Suprapubic skin (tissue), 4 donors: ENCODE results near the gene GDAP1L1. TPM values are rescaled to one million over a fixed set of nuclear protein-coding genes. Genes with fewer than 3 reads are reported as not detected.

Experiments
- DNase-seq, 2 donors: peaks; one replicate each; pipeline ENCODE4 v3.0.0-alpha.2; 2019; ENCODE audit warnings: low spot score in 2 of 2
- H3K27ac ChIP-seq: fragments of 200-600 bp; sonication (generic); one replicate; pipeline ENCODE4 v1.5.1; 2019
- H3K27me3 ChIP-seq: fragments of 200-600 bp; sonication (generic); one replicate; pipeline ENCODE4 v1.5.1; 2019
- H3K36me3 ChIP-seq: fragments of 200-600 bp; sonication (generic); one replicate; pipeline ENCODE4 v1.5.1; 2019
- H3K4me1 ChIP-seq: fragments of 200-600 bp; sonication (generic); one replicate; pipeline ENCODE4 v1.5.1; 2019
- H3K4me3 ChIP-seq: fragments of 200-600 bp; sonication (generic); one replicate; pipeline ENCODE4 v1.5.1; 2019; ENCODE audit warnings: mild to moderate bottlenecking
- H3K9me3 ChIP-seq: fragments of 200-600 bp; sonication (generic); one replicate; pipeline ENCODE4 v1.5.1; 2019
- CTCF ChIP-seq, 2 donors: fragments of 200-600 bp in 1 of 2; fragments of 450-650 bp in 1 of 2; sonication (generic) in 1 of 2; IDR thresholded peaks; one replicate each; pipeline ENCODE4 v1.5.1; 2016 to 2019; ENCODE audit warnings: antibody characterized with exemption in 2 of 2, mild to moderate bottlenecking in 1 of 2, moderate library complexity in 1 of 2
- EP300 ChIP-seq: sonication (generic); formaldehyde crosslinking; IDR thresholded peaks from one replicate; pipeline ENCODE4 v1.6.1; 2017; ENCODE audit warnings: antibody characterized with exemption
- POLR2A ChIP-seq, 2 donors: fragments of 450-650 bp; IDR thresholded peaks; one replicate each; pipeline ENCODE4 v1.6.1; 2017; ENCODE audit warnings: antibody characterized with exemption in 2 of 2, mild to moderate bottlenecking in 2 of 2, moderate library complexity in 2 of 2
- POLR2AphosphoS5 ChIP-seq, 3 donors: sonication (generic); formaldehyde crosslinking; IDR thresholded peaks; one replicate each; pipeline ENCODE4 v1.6.1; 2017; ENCODE audit warnings: antibody characterized with exemption in 3 of 3
- WGBS: methylation state at CpG from one replicate; pipeline ENCODE4 v1.1.5; 2018; 5-methylcytosine and 5-hydroxymethylcytosine counted together
- total RNA-seq, 4 donors: library from RNA; depleted of rRNA; stranded (reverse); fragments of >200 nt; gene quantifications; one replicate each; pipeline ENCODE4 v1.1.0, GENCODE V29; 2016

GDAP1L1 gene
- total RNA-seq, 4 donors from 2014 or later: not detected

DNA sequence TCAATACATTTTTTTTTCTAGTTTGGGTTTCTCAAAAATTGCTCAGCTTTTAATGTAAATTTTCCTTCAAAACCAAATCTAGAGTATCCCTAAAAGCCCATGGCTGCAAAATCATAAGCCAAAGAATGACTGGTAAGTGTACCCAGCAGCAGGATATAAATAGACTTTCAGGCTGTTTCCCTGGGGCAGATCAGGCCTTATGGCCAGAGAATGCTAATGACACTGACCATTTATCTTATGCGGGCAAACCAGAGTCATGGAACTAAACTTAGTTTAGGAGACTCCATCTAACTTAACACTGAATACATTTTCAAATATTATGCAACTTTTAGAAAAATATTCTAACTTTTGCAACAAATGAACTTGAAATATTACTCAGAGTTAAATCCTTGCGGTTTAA, 43.9 kb upstream of the GDAP1L1 start:
- 68% methylated on average over 2 of the region's 2 CpGs for WGBS
- DNase-seq: no peak
- Histone ChIP-seq H3K4me3 (no peak overlapping the region), H3K36me3 (peaks cover 53% of the 10 kb centered on the region), H3K27ac (no peak overlapping the region), H3K9me3 (no peaks in the 10 kb centered on the region), H3K27me3 (no peaks in the 10 kb centered on the region), H3K4me1 (peaks cover 47% of the 10 kb centered on the region)
- TF ChIP-seq EP300 (no peak), POLR2AphosphoS5 (IDR thresholded peaks at IDR 0.05) (no peak), POLR2A (IDR thresholded peaks at IDR 0.05) (no peak), CTCF (IDR thresholded peaks at IDR 0.05) (no peak)

GRCh38 chr20:44204156-44204831, 42.8 kb upstream of the GDAP1L1 start:
- H3K27ac ChIP-seq: peak overlapping the region; percentile 55
- no peak for TF ChIP-seq POLR2AphosphoS5 (IDR thresholded peaks at IDR 0.05)
- no peak for TF ChIP-seq EP300
- no peak for TF ChIP-seq POLR2A (IDR thresholded peaks at IDR 0.05)
- TF ChIP-seq CTCF (IDR thresholded peaks at IDR 0.05): no peak
- H3K4me3 ChIP-seq: no peak overlapping the region
- no peaks in the 10 kb centered on the region for H3K27me3 ChIP-seq
- no peak for DNase-seq
- WGBS: 81% methylated on average over 4 of the region's 4 CpGs
- peaks cover 41% of the 10 kb centered on the region for H3K36me3 ChIP-seq
- no peaks in the 10 kb centered on the region for H3K9me3 ChIP-seq
- H3K4me1 ChIP-seq: peaks cover 58% of the 10 kb centered on the region

GRCh38 chr20:44204832-44205215, 42.3 kb upstream of the GDAP1L1 start:
- Histone ChIP-seq H3K27me3 (no peaks in the 10 kb centered on the region), H3K36me3 (peaks cover 36% of the 10 kb centered on the region), H3K4me3 (no peak overlapping the region), H3K9me3 (no peaks in the 10 kb centered on the region), H3K27ac (peak overlapping the region; percentile 55), H3K4me1 (peaks cover 63% of the 10 kb centered on the region)
- 81% methylated on average over 10 of the region's 10 CpGs for WGBS
- no peak for TF ChIP-seq POLR2A (IDR thresholded peaks at IDR 0.05)
- no peak for DNase-seq

- peaks cover 64% of the 10 kb centered on the region for H3K4me1 ChIP-seq
Observed at GRCh38 chr20:44206132-44206531, 41.0 kb upstream of the GDAP1L1 start.

GRCh38 chr20:44207126-44207723, 39.9 kb upstream of the GDAP1L1 start:
- no peak overlapping the region for H3K27ac ChIP-seq
- no peak for TF ChIP-seq POLR2A (IDR thresholded peaks at IDR 0.05)
- TF ChIP-seq CTCF (IDR thresholded peaks at IDR 0.05): no peak
- TF ChIP-seq POLR2AphosphoS5 (IDR thresholded peaks at IDR 0.05): no peak
- TF ChIP-seq EP300: no peak
- H3K9me3 ChIP-seq: no peaks in the 10 kb centered on the region
- no peaks in the 10 kb centered on the region for H3K27me3 ChIP-seq
- 25% methylated on average over 3 of the region's 3 CpGs for WGBS
- no peak overlapping the region for H3K4me3 ChIP-seq
- no peak for DNase-seq
- peaks cover 75% of the 10 kb centered on the region for H3K4me1 ChIP-seq
- H3K36me3 ChIP-seq: peaks cover 13% of the 10 kb centered on the region

More at GRCh38 chr20:44206132-44206531, 41.0 kb upstream of the GDAP1L1 start:
- Histone ChIP-seq H3K4me3 (no peak overlapping the region), H3K27ac (no peak overlapping the region), H3K36me3 (peaks cover 23% of the 10 kb centered on the region), H3K27me3 (no peaks in the 10 kb centered on the region), H3K9me3 (no peaks in the 10 kb centered on the region)
- no peak for DNase-seq
- TF ChIP-seq EP300 (no peak), POLR2AphosphoS5 (IDR thresholded peaks at IDR 0.05) (no peak), POLR2A (IDR thresholded peaks at IDR 0.05) (no peak), CTCF (IDR thresholded peaks at IDR 0.05) (no peak)
